SH-SY5Y (cell line): ENCODE measurements around the gene WDR7.

Source experiments
- GATA2 ChIP-seq: IDR thresholded peaks from 2 replicates; pipeline ENCODE4 v1.6.1; 2011; ENCODE audit warnings: mild to moderate bottlenecking, low read depth, low read length
- GATA3 ChIP-seq: IDR thresholded peaks from 2 replicates; pipeline ENCODE4 v1.6.1; 2011; ENCODE audit warnings: low read depth, mild to moderate bottlenecking, low read length, moderate library complexity

DNA sequence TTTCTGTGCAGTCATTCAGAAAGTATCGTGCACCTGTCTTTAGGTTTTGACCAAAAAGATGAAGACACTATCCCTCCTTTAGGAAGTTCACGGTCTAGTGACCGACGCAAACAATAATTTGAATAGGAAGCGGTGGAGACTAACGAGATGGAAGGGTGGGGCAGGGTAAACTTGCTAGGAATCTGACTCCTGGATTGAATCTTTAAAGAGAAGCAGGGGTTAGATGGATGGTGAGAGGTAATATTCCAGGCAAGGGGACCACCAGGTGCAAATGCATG lies 12.1 kb upstream of the WDR7 start:
- TF ChIP-seq GATA3, result no peak
- no peak for TF ChIP-seq GATA2
